NT2/D1 (cell line): Measurements from ENCODE around the gene CACNG4.

Experiments
- DNase-seq: peaks from one replicate; pipeline ENCODE4 v3.0.0-alpha.2; 2011; ENCODE audit warnings: low read depth, low spot score
- H3K27me3 ChIP-seq: 2 replicates; pipeline ENCODE4 v1.6.0; 2011; ENCODE audit warnings: mild to moderate bottlenecking; ENCODE audit not compliant: insufficient read length, insufficient read depth
- H3K36me3 ChIP-seq: 2 replicates; pipeline ENCODE4 v1.6.1; 2011; ENCODE audit warnings: mild to moderate bottlenecking, low read length, mixed read lengths; ENCODE audit not compliant: insufficient read depth, insufficient read length
- H3K4me1 ChIP-seq: 2 replicates; pipeline ENCODE4 v1.5.1; 2011; ENCODE audit not compliant: insufficient read depth, insufficient read length
- H3K4me3 ChIP-seq: 2 replicates; pipeline ENCODE4 v1.5.1; 2011; ENCODE audit warnings: low read depth; ENCODE audit not compliant: insufficient read length
- H3K9ac ChIP-seq: 2 replicates; pipeline ENCODE4 v1.6.0; 2011; ENCODE audit warnings: low read depth; ENCODE audit not compliant: insufficient read length
- H3K9me3 ChIP-seq: 2 replicates; pipeline ENCODE4 v1.5.1; 2011; ENCODE audit warnings: mild to moderate bottlenecking, low read length; ENCODE audit not compliant: insufficient read depth
- SUZ12 ChIP-seq: IDR thresholded peaks from 2 replicates; pipeline ENCODE4 v1.6.1; 2011; ENCODE audit not compliant: insufficient read length, insufficient read depth; ENCODE audit errors: extremely low read depth
- YY1 ChIP-seq: IDR thresholded peaks from 2 replicates; pipeline ENCODE4 v1.6.1; 2011; ENCODE audit not compliant: insufficient read length, insufficient read depth
- ZNF274 ChIP-seq: IDR thresholded peaks from 2 replicates; pipeline ENCODE4 v1.6.1; 2011; ENCODE audit warnings: mild to moderate bottlenecking, low read depth, low read length

CACNG4 gene

DNA sequence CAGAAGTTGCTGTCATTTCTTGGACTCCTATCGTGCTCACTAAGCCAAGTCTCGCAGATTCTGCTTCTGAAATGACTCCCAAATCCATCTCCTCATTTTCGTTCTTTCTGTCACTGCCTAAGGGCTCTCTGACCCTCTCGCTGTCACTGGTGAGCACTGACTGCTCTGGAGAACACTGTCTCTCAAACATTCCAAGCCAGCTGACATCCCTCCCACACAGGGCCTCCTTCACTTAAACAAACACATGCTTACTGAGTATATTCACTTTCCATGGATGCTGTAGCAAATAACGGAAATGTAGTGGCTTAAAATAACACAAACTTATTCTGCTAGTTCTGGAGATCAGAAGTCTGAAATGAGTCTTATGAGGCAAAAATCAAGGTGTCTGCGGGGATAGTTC, 98.6 kb downstream of the CACNG4 start:
- no peaks in the 10 kb centered on the region for H3K36me3 ChIP-seq
- no peak overlapping the region for H3K9ac ChIP-seq
- H3K4me1 ChIP-seq, result no peaks in the 10 kb centered on the region
- no peaks in the 10 kb centered on the region for H3K9me3 ChIP-seq
- no peak for DNase-seq
- no peak overlapping the region for H3K4me3 ChIP-seq
- TF ChIP-seq ZNF274 (no peak), SUZ12 (no peak), YY1 (no peak)
- H3K27me3 ChIP-seq, result no peaks in the 10 kb centered on the region

DNA sequence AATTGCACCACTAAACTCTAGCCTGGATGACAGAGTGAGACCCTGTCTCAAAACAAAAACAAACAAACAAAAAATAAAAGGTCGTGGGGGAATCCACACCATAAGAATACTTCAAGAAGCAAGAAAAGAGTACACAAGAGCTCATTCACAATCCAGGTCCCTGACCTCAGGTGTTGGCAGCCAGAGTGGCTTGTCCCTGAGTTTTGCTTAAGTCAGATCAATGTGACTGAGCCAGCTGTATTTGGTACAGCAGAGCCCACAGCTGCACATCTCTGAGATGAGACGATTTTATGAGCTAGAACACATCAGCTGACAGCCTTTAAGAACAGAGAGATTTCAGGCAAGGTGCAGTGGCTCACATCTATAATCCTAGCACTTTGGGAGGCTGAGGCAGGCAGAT, 102.2 kb downstream of the CACNG4 start:
- no peaks in the 10 kb centered on the region for H3K4me1 ChIP-seq
- TF ChIP-seq YY1, result no peak
- TF ChIP-seq SUZ12, result no peak
- no peak for TF ChIP-seq ZNF274
- no peak for DNase-seq
- no peaks in the 10 kb centered on the region for H3K36me3 ChIP-seq
- H3K4me3 ChIP-seq, result no peak overlapping the region
- H3K9ac ChIP-seq, result no peak overlapping the region
- H3K9me3 ChIP-seq, result no peaks in the 10 kb centered on the region
- no peaks in the 10 kb centered on the region for H3K27me3 ChIP-seq

DNA sequence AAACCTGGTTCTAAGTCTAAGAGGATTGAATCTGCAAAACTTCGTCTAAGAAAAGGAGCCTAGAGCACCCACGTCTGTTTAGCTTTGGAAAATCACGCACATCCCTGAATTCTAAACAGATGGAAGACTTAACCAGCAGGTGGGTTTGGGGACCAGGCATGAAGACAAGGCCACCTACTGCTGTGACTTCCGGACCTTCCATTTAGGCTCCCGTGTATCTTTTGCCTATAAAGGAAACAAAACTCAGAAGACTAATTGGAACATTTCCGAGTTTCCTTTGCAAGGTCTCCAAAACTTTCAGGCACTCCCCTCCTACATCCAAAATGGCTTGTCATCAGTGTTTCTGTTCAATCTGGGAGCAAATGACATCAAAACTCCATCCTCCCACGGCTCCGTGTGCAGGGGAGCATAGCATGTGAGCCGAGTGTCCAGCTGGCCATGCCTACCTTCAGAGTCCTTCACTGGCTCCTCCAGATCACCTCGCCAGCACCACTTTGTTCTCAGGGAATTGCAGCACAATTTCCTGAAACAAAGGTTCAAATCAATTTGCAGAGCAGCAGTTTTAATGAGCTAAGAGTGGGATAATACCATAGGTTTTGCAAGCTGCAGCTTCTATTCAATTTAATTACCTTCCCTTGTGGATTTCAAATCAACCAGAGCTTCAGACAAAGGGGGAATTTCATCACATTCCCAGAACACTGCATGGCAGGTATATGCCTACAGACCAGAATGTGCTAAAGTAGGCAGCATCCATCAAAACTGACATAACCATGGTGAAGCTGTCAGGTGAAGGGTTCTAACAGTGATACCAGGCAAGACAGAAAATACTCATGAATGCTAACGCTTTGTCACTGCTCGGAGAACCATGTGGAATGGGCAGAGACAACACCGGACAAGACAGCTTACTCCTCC, 103.3 kb downstream of the CACNG4 start:
- no peaks in the 10 kb centered on the region for H3K4me1 ChIP-seq
- H3K36me3 ChIP-seq, result peaks cover 5% of the 10 kb centered on the region
- no peaks in the 10 kb centered on the region for H3K9me3 ChIP-seq
- no peak overlapping the region for H3K4me3 ChIP-seq
- no peak for TF ChIP-seq ZNF274
- TF ChIP-seq SUZ12, result no peak
- TF ChIP-seq YY1, result no peak
- no peak for DNase-seq
- H3K27me3 ChIP-seq, result no peaks in the 10 kb centered on the region
- H3K9ac ChIP-seq, result no peak overlapping the region

DNA sequence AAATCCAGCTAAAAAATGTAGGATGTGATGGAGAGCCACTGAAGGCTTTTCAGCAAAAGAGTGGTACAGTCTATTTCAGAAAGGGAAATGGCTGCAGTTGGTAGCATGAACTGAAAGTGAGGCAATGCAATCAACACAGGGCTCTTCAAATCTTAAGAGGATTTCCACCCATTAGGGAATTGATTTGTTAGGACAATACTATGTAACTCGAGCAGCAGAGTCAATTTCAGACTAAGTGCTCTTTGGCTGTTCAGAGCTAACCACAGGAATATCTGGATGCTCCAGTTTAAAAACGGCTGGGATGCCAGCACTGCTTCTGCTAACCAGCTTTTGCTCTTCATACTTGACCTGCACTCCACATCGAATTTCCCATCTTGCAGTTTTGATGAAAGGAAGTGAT, 104.5 kb downstream of the CACNG4 start:
- no peak for DNase-seq
- TF ChIP-seq YY1, result no peak
- TF ChIP-seq ZNF274, result no peak
- TF ChIP-seq SUZ12, result no peak
- no peak overlapping the region for H3K9ac ChIP-seq
- H3K9me3 ChIP-seq, result no peaks in the 10 kb centered on the region
- H3K4me1 ChIP-seq, result no peaks in the 10 kb centered on the region
- peaks cover 5% of the 10 kb centered on the region for H3K36me3 ChIP-seq
- H3K27me3 ChIP-seq, result no peaks in the 10 kb centered on the region
- no peak overlapping the region for H3K4me3 ChIP-seq

DNA sequence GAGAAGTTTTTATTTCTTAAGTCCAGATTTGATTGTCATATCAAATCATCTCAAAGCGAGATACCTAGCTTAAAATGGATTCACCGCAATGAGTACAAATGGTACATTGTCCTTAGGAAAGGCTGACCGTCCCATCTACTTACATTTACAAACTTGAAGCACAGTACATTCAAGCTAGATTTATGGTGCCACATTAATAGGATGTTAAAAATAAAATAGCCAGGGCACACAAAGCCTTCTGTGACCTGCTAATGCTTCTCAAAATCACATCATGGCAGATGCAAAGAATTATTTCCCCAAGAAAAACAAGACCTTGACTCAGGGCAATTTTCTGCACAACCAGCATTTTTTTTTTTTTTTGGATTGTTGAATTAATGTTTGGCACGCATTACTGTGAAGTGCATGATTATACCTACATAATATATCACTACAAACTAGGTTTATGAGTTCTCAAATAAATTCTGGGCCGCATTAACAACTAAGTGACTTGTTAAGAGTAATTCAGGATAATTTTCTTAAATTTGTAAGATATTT, 105.2 kb downstream of the CACNG4 start:
- H3K4me3 ChIP-seq, result no peak overlapping the region
- no peaks in the 10 kb centered on the region for H3K4me1 ChIP-seq
- no peaks in the 10 kb centered on the region for H3K27me3 ChIP-seq
- DNase-seq, result no peak
- no peaks in the 10 kb centered on the region for H3K9me3 ChIP-seq
- TF ChIP-seq ZNF274, result no peak
- no peak for TF ChIP-seq YY1
- TF ChIP-seq SUZ12, result no peak
- H3K36me3 ChIP-seq, result peaks cover 5% of the 10 kb centered on the region
- no peak overlapping the region for H3K9ac ChIP-seq

DNA sequence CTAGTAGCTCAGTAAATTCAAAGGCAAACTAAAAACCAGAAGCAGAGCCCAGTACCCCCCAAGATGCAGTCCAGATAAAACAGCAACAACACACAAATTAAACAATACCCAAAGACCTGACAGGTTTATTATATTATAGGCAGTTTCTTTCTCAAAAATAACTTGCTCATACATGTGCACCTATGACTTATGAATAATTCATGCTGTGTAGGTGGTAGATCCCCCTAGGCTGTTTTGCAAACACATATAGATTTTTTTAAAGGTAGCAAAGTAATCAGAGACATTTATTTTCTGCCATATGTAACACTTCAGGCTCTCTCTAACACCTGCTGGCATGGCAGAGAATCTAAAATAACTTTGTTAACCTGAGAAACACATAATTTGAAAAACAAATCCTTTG, 107.1 kb downstream of the CACNG4 start:
- Histone ChIP-seq H3K9me3 (no peaks in the 10 kb centered on the region), H3K4me1 (no peaks in the 10 kb centered on the region), H3K36me3 (peaks cover 10% of the 10 kb centered on the region), H3K4me3 (no peak overlapping the region), H3K9ac (no peak overlapping the region), H3K27me3 (no peaks in the 10 kb centered on the region)
- TF ChIP-seq SUZ12 (no peak), YY1 (no peak), ZNF274 (no peak)
- DNase-seq, result no peak

DNA sequence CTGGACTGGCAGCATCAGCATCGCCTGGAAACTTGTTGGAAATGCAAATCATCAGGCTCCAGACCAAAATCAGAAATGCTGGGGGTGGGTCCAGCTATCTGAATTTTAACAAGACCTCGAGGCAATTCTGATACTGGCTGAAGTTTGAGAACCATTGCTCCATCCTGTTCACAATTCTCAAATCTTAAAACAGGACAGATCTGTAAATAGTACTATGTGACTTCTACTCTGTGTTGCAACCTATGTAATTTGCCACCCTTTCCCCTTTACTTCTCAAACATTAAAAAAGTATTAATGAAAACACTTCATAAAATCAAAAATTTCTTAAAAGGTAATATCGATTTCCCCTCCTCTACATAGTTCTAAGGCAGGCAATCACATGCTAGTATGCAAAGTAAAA, 108.4 kb downstream of the CACNG4 start:
- TF ChIP-seq SUZ12, result no peak
- no peak for TF ChIP-seq ZNF274
- TF ChIP-seq YY1, result no peak
- Histone ChIP-seq H3K9ac (no peak overlapping the region), H3K4me3 (no peak overlapping the region), H3K27me3 (no peaks in the 10 kb centered on the region), H3K4me1 (no peaks in the 10 kb centered on the region), H3K9me3 (no peaks in the 10 kb centered on the region), H3K36me3 (peaks cover 15% of the 10 kb centered on the region)
- DNase-seq, result no peak
